ENCODE results near the gene BMP6.
"Not testable (repeated sequence)": the region's sequence is repeated elsewhere in the genome, so short reads cannot be mapped to it uniquely, and the experiment has no call there.

The BMP6 gene

GRCh38 chr6:7797386-7797785, 71.5 kb downstream of the BMP6 start:
- DNase-seq: no peak

- DNase-seq: no peak
These were observed 72.9 kb downstream of the BMP6 start for GRCh38 chr6:7798751-7799150.

GRCh38 chr6:7802662-7803061, 76.8 kb downstream of the BMP6 start:
- DNase-seq: no peak

DNA sequence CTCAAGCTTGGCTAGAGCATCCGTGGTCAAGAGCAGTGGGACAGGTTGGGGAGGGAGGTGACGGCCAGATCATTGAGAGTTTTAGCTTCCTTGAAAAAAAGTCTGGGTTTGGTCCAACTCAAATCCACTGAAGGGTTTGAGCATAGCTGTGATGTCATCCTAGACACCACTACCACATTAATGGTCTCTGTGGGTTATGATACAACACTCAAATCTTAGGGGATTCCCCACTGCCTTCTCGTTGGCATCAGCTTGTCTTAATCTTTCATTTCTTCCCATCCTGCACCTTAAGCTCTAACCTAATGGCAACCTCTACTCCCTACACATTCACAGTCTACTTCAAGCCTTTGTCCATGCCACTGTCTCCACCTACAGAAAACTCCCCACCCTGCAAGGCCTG, 77.3 kb downstream of the BMP6 start:
- DNase-seq: no peak

DNA sequence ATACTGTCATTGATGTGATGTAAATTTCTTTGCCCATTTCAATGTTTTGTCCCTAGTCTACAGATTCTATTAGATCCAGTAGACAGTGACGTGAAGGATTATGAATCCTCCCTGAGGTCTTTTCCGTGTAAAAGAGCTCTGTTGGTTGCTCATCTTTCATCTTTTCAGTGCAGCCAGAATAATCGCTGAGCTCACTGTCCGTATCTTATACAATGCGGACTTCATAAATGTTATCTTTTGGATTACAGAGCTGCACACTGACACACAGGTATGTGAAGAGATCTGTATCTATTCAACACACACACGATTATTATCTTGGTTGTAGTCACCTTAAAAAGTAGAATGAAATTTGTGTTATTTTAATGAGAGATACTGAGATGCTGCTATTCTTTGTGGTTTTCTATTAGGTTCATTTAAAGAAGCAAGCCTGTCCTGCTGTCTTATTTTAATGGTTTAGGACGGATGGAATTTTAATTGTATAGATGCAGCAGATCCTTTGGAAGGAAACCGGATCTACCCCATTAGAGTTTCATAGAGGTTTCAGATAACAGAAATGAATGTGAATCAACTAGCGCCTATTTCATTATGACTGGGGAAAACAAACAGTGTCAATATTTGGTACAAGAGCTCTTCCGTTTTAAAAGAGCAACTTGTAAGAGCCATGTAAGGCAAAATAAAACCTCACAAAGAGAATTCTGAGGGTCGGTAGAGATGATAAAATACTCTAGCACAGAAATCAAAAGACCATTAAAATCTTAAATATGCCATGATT, 79.4 kb downstream of the BMP6 start:
- DNase-seq: no peak

DNA sequence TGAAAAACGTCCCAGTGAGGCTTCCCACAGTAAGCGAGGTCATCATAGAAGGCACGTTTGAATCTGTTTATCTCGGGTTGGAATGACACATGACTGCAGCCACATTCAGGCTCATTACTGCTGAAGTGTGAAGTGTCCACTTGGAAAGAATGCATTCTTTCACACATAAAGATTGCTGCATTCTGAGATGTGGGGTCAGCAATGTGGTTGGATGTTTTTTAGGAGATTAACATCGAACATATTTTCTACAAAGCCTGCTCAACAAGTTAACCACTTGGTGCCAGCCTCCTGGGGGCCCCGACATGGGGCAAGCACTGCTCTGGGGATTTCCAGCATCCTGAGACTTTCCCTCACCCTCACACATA, 79.9 kb downstream of the BMP6 start:
- no peak for DNase-seq

DNA sequence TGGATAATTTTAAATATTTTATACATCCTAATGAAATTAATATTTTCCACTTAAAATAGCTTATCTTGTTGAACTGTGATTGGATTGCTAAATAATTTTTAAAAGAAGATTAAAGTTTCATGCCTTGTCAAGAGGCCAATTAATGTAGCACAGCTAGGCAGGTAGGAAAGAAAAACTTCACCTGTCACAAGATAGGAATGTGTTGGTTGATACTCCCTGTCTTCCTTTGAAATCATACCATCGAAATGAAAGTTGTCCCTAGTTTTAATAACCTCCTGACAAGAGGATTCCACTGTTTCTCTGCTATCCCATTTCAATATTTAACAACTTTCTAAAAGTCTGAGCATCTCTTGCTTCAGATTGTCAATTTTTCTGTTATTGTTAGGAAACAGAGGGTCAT, 80.8 kb downstream of the BMP6 start:
- no peak for DNase-seq

- DNase-seq: no peak
These were observed 83.4 kb downstream of the BMP6 start for GRCh38 chr6:7809346-7809745.

GRCh38 chr6:7811441-7811840, 85.5 kb downstream of the BMP6 start:
- DNase-seq: no peak

GRCh38 chr6:7812623-7813022, 86.7 kb downstream of the BMP6 start:
- no peak for DNase-seq

- DNase-seq: no peak
These were observed 87.3 kb downstream of the BMP6 start for GRCh38 chr6:7813193-7813592.

DNA sequence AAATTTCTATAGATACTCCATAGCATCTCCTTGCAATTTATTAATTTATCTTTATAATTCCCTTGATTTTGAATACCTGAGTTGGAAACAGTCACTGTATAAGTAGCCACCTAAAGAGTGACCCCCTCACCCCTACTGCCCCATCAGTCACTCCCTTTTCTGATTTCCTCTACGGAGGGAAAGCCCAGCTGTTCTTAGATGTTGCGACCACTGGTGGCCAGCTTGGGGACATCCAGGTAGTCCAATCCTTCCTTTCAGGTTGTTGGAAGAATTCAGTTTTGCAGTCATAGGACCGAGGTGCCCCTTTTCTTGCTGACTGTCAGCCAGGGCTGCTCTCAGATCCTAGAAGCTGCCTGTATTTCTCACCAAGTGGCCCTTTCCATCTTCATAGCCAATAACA, 87.8 kb downstream of the BMP6 start:
- no peak for DNase-seq

DNA sequence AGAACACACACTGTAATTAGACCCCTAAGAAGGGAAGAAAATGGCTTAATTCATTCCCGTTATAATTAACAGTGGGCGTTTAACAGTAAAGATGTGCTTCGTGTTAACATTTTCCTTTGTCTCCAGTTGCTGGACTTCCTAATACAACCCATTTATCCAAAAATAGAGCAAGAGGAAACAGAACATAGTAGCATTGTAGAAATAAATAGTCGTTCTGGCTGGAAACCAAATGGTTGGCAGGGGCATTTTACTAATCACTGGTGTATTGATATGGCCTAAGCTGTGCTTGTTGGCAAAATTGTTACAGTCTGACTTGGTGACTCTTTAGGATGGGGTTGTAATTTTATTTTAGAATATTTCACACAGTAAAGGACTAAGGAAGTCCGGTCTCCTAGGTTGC, 89.8 kb downstream of the BMP6 start:
- no peak for DNase-seq

DNA sequence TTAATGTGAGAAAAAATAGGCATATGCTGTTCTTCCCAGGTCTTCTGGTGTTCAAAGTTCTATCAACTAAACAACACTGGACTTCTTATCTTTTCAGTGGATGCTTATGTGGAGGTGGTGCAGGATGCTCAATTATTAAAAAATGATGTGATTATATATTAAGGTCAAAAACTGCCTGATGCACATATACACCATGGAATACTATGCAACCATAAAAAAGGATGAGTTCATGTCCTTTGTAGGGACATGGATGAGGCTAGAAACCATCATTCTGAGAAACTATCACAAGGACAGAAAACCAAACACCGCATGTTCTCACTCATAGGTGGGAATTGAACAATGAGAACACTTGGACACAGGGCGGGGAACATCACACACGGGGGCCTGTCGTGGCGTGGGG, 91.3 kb downstream of the BMP6 start:
- not testable (repeated sequence) for DNase-seq

DNA sequence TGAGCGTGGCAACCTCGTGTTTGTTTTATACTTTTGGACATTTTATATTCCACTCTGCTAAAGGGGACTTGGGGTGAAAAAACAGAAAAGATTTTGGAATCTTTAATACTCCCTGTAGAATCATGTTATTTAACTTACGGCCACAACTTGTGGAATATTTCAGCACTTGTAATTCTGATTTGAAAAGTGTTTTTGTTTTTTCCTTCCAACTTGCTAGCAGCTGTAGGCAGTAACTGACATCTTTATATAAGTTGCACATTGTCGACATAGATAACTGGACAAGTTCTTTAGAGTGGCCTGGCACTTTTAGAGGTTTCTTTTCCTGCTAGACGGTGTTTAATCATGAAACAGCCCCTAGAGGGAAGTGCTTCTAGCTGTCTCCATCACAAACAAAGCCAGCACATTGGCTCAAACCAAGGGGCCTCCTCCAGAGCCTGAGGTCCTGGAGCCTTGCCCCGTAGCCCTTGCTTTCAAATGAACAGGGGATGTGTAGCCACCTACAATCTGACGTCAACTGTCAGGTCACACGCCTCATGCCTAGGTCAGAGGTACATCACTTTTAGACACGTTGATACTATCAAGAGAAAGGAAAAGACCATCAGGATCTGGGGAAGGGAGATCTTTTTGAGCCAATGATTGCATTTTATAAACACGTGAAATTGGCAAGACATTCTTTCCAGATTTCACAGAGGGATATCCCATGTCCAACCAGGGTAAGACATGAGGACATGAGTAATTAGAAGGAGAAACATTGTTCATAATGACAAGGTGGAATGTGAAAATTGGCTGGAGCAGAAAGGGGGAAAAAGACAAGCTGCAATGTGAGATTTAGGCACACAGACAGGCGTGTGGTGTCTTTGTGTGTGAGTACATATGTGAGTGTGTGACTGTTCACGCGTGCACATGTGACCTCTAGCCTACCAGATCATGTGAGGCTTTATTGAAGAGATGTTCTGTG, 92.6 kb downstream of the BMP6 start:
- no peak for DNase-seq

- no peak for DNase-seq
These were observed 93.6 kb downstream of the BMP6 start for GRCh38 chr6:7819431-7820015.

- DNase-seq: no peak
These were observed 94.5 kb downstream of the BMP6 start for GRCh38 chr6:7820288-7820835.

GRCh38 chr6:7821426-7821825, 95.5 kb downstream of the BMP6 start:
- no peak for DNase-seq

- DNase-seq: no peak
These were observed 97.7 kb downstream of the BMP6 start for GRCh38 chr6:7823552-7823951.

- DNase-seq: no peak
These were observed 100.1 kb downstream of the BMP6 start for GRCh38 chr6:7825986-7826385.

DNA sequence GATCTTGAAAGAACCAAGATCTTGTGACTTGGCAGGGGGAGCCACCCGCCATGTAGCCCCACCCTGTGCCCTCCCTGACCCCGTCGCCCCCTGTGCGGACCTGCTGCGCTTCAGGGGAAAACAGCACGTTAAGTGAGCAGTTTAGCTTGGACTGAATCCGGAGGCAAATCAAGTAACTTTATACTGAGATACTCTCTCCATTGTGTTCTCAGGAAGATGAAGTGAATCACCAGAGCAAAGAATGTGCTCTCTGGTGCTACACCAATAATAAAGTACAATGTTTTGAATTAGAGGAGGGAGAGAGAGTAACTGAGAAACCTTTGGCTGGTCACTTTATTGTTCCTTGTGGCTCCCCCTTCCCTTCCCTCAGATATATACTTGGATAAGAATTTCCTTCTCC, 101.2 kb downstream of the BMP6 start:
- no peak for DNase-seq

DNA sequence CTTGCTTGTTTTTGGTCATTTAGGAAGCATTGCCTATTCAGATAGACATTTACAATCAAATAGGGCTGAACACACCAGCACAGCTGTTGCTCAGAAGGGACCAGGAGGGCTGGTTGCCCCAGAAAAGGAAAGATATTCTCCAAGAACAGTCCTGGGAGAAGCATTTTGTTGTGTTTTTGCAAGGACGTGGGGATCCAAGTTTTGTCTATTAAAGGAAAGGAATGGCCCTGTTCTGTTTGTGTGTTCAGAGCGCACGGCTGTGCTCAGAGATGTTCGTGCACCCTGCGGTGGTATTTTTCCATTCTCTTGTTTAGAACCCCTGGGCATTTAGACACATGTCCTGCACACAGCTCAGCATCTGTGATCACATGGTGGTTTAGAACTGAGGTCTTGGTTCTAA, 102.2 kb downstream of the BMP6 start:
- no peak for DNase-seq

- DNase-seq: no peak
These were observed 107.2 kb downstream of the BMP6 start for GRCh38 chr6:7832904-7833750.

All from activated CD4-positive, alpha-beta T cell treated with anti-CD3 and anti-CD28 coated beads for 1 hour (primary cell).